ENCODE measurements around the gene FBXL2. TPM values are rescaled to one million over a fixed set of nuclear protein-coding genes. Genes with fewer than 3 reads are reported as not detected.

The FBXL2 gene
- total RNA-seq, 1 experiment from 2014 or later = 9.8 TPM

DNA sequence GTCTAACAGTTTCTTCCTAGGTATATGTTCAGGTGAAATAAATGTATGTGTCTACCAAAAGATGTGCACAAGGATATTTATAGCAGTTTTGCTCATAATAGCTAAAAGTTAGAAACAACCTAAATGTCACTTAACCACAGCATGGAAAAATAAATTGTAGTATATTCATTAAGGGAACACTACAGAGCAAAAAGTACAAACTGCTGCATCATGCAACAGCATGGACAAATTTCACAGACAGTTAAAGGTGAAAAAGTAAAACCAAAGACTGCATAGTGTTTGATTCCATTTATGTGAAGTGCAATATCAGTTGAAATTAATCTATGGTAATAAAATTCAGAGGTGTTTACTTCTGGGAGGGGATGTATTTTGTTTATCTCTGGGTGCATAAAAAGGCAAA is 62.5 kb downstream of the FBXL2 start:
- ChIA-PET POLR2A (interaction anchor here (1.5 kb wide), 1 partner anchor 40 kb away, joined by 4 read pairs; no protein-coding TSS in a partner anchor), CTCF (no interaction called here)
- Mint-ChIP-seq H3K27me3 (ENCODE audit: insufficient read depth, unreplicated experiment) (no peaks in the 10 kb centered on the region), H3K4me1 (ENCODE audit: insufficient read depth, unreplicated experiment) (no peaks in the 10 kb centered on the region), H3K27ac (ENCODE audit: low read depth, unreplicated experiment) (no peak overlapping the region), H3K4me3 (ENCODE audit: unreplicated experiment) (no peak overlapping the region), H3K36me3 (ENCODE audit: insufficient read depth, unreplicated experiment) (peaks cover 7% of the 10 kb centered on the region), H3K9me3 (ENCODE audit: unreplicated experiment) (peaks cover 6% of the 10 kb centered on the region)
- BruUV-seq (replicated peaks) = no TSS peak
- TF ChIP-seq, protein P1, sequence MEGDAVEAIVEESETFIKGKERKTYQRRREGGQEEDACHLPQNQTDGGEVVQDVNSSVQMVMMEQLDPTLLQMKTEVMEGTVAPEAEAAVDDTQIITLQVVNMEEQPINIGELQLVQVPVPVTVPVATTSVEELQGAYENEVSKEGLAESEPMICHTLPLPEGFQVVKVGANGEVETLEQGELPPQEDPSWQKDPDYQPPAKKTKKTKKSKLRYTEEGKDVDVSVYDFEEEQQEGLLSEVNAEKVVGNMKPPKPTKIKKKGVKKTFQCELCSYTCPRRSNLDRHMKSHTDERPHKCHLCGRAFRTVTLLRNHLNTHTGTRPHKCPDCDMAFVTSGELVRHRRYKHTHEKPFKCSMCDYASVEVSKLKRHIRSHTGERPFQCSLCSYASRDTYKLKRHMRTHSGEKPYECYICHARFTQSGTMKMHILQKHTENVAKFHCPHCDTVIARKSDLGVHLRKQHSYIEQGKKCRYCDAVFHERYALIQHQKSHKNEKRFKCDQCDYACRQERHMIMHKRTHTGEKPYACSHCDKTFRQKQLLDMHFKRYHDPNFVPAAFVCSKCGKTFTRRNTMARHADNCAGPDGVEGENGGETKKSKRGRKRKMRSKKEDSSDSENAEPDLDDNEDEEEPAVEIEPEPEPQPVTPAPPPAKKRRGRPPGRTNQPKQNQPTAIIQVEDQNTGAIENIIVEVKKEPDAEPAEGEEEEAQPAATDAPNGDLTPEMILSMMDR (IDR thresholded peaks at IDR 0.05; ENCODE audit: unreplicated experiment) = no peak
- DNase-seq (ENCODE audit: unreplicated experiment) = no peak
- intact Hi-C loops (cut with micrococcal nuclease) = no loop called here

- intact Hi-C loops (cut with micrococcal nuclease) = loop anchor here (5.0 kb wide), 1 partner anchor 78 kb away; the partner anchor contains the start of gene FBXL2
- peak; percentile 72 for DNase-seq (ENCODE audit: unreplicated experiment)
- CTCF ChIA-PET = interaction anchor here (1.3 to 7.2 kb wide), 3 partner anchors 17 to 224 kb away, joined by 3 to 63 read pairs (median 16); no protein-coding TSS in a partner anchor
- Mint-ChIP-seq H3K9me3 (ENCODE audit: unreplicated experiment) (no peaks in the 10 kb centered on the region), H3K4me3 (ENCODE audit: unreplicated experiment) (peak overlapping the region; percentile 53), H3K4me1 (ENCODE audit: insufficient read depth, unreplicated experiment) (peaks cover 22% of the 10 kb centered on the region), H3K27ac (ENCODE audit: low read depth, unreplicated experiment) (peak overlapping the region; percentile 39), H3K27me3 (ENCODE audit: insufficient read depth, unreplicated experiment) (no peaks in the 10 kb centered on the region), H3K36me3 (ENCODE audit: insufficient read depth, unreplicated experiment) (peaks cover 5% of the 10 kb centered on the region)
- TF ChIP-seq, protein P1 (IDR thresholded peaks at IDR 0.05; ENCODE audit: unreplicated experiment) = no peak
- BruUV-seq (replicated peaks) = no TSS peak
- POLR2A ChIA-PET = interaction anchor here (0.6 to 1.6 kb wide), 5 partner anchors 9 to 241 kb away, joined by 3 to 6 read pairs (median 3); partner anchors contain the start of gene CRTAP
Observed at GRCh38 chr3:33355611-33356010, 78.4 kb downstream of the FBXL2 start.

DNA sequence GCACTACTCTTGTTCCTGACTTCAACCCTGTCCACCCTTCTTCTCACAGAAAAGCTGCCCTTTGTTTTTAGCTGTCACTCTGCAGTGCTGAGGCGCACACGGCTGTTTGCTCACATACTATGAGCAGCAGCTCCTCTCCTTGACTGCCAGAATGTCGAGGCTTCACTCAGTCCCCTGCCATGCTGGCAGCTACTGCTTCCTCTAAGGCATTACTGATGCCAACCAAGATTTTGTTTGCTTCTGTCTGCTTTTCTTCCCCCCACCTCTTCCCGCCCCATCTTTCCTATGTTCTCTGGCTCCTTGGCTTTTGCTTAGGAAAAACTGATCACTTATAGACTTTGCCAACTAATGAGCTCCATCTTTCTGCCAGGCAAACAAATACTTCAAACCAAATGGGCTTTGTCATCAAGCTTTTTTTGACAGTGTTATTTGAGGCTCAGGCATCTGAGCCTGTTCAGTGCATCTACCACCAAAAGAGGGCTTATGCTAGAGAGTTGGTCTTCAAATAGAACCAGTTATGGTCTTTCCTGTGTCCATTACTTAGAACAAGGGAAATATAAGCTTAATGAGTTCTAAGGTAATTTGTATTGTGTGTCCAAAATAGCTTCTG is 81.0 kb downstream of the FBXL2 start:
- Mint-ChIP-seq H3K36me3 (ENCODE audit: insufficient read depth, unreplicated experiment) (peaks cover 5% of the 10 kb centered on the region), H3K27me3 (ENCODE audit: insufficient read depth, unreplicated experiment) (no peaks in the 10 kb centered on the region), H3K27ac (ENCODE audit: low read depth, unreplicated experiment) (no peak overlapping the region), H3K9me3 (ENCODE audit: unreplicated experiment) (no peaks in the 10 kb centered on the region), H3K4me3 (ENCODE audit: unreplicated experiment) (no peak overlapping the region), H3K4me1 (ENCODE audit: insufficient read depth, unreplicated experiment) (peaks cover 22% of the 10 kb centered on the region)
- POLR2A ChIA-PET = interaction anchor here (0.6 to 1.4 kb wide), 2 partner anchors 80 to 241 kb away, joined by 3 to 6 read pairs; no protein-coding TSS in a partner anchor
- DNase-seq (ENCODE audit: unreplicated experiment) = no peak
- TF ChIP-seq, protein P1 (IDR thresholded peaks at IDR 0.05; ENCODE audit: unreplicated experiment) = no peak
- intact Hi-C loops (cut with micrococcal nuclease) = loop anchor here (5.0 kb wide), 1 partner anchor 81 kb away; the partner anchor contains the start of gene FBXL2
- BruUV-seq (replicated peaks) = no TSS peak
- CTCF ChIA-PET = interaction anchor here (0.6 to 7.2 kb wide), 5 partner anchors 10 to 349 kb away, joined by 3 to 63 read pairs (median 6); no protein-coding TSS in a partner anchor

- POLR2A ChIA-PET = interaction anchor here (0.6 to 1.2 kb wide), 4 partner anchors 13 to 408 kb away, joined by 3 to 5 read pairs (median 4); no protein-coding TSS in a partner anchor
- Mint-ChIP-seq H3K36me3 (ENCODE audit: insufficient read depth, unreplicated experiment) (peaks cover 5% of the 10 kb centered on the region), H3K27ac (ENCODE audit: low read depth, unreplicated experiment) (peak overlapping the region; percentile 70), H3K4me3 (ENCODE audit: unreplicated experiment) (peak overlapping the region; percentile 14), H3K4me1 (ENCODE audit: insufficient read depth, unreplicated experiment) (peaks cover 12% of the 10 kb centered on the region), H3K9me3 (ENCODE audit: unreplicated experiment) (no peaks in the 10 kb centered on the region), H3K27me3 (ENCODE audit: insufficient read depth, unreplicated experiment) (no peaks in the 10 kb centered on the region)
- TF ChIP-seq, protein P1 (IDR thresholded peaks at IDR 0.05; ENCODE audit: unreplicated experiment) = no peak
- CTCF ChIA-PET = interaction anchor here (0.6 to 7.2 kb wide), 3 partner anchors 12 to 224 kb away, joined by 3 to 63 read pairs (median 4); no protein-coding TSS in a partner anchor
- intact Hi-C loops (cut with micrococcal nuclease) = no loop called here
- DNase-seq (ENCODE audit: unreplicated experiment) = peak; percentile 54
- BruUV-seq (replicated peaks) = no TSS peak
Observed at GRCh38 chr3:33360136-33360825, 83.0 kb downstream of the FBXL2 start.
